Calu3 (cell line): Measurements from ENCODE around the gene FIBP. TPM values are rescaled to one million over a fixed set of nuclear protein-coding genes. Genes with fewer than 3 reads are reported as not detected.

Experiments
- BruUV-seq: library from RNA; stranded (reverse); fragments of 400-500 nt; replicated peaks from 2 replicates; lab custom pipeline; 2021; lab: Mats Ljungman, UMichigan
- CTCF ChIA-PET: fragments of 300-600 bp; sonication (Branson Sonifier 250); formaldehyde crosslinking; loops from one replicate; lab custom pipeline; 2022; ENCODE audit warnings: antibody characterized with exemption; lab: Charles Lee
- DNase-seq: peaks from one replicate; pipeline ENCODE4 v3.0.0; 2022
- H3K27ac Mint-ChIP-seq: one replicate; pipeline ENCODE4 v1.8.0; 2022; ENCODE audit warnings: mixed read lengths; ENCODE audit not compliant: unreplicated experiment
- H3K27me3 Mint-ChIP-seq: one replicate; pipeline ENCODE4 v1.8.0; 2022; ENCODE audit warnings: mixed read lengths; ENCODE audit not compliant: unreplicated experiment
- H3K36me3 Mint-ChIP-seq: one replicate; pipeline ENCODE4 v1.8.0; 2022; ENCODE audit warnings: mild to moderate bottlenecking, moderate library complexity, mixed read lengths; ENCODE audit not compliant: insufficient read depth, unreplicated experiment
- H3K4me1 Mint-ChIP-seq: one replicate; pipeline ENCODE4 v1.8.0; 2022; ENCODE audit warnings: mild to moderate bottlenecking, low read depth, mixed read lengths; ENCODE audit not compliant: unreplicated experiment
- H3K4me3 Mint-ChIP-seq: one replicate; pipeline ENCODE4 v1.8.0; 2022; ENCODE audit warnings: mild to moderate bottlenecking, low read depth, moderate library complexity, mixed read lengths; ENCODE audit not compliant: unreplicated experiment
- H3K9me3 Mint-ChIP-seq: one replicate; pipeline ENCODE4 v1.8.0; 2022; ENCODE audit warnings: low read depth, mixed read lengths; ENCODE audit not compliant: unreplicated experiment
- intact Hi-C: fragments of 100-400 bp; cut with micrococcal nuclease; formaldehyde crosslinking; loops from one replicate; pipeline ENCODE4 v1.10.0; 2022; ENCODE audit not compliant: unreplicated experiment
- total RNA-seq: library from RNA; stranded (reverse); gene quantifications from 2 replicates; pipeline ENCODE4 v1.2.3, GENCODE V29; 2022
- TF ChIP-seq, protein P1 (sequence below): fragments of 200-600 bp; IDR thresholded peaks from one replicate; pipeline ENCODE4 v1.8.0; 2022; ENCODE audit warnings: antibody characterized with exemption; ENCODE audit not compliant: unreplicated experiment

FIBP gene
- total RNA-seq, 1 experiment from 2014 or later = 75.8 TPM

DNA sequence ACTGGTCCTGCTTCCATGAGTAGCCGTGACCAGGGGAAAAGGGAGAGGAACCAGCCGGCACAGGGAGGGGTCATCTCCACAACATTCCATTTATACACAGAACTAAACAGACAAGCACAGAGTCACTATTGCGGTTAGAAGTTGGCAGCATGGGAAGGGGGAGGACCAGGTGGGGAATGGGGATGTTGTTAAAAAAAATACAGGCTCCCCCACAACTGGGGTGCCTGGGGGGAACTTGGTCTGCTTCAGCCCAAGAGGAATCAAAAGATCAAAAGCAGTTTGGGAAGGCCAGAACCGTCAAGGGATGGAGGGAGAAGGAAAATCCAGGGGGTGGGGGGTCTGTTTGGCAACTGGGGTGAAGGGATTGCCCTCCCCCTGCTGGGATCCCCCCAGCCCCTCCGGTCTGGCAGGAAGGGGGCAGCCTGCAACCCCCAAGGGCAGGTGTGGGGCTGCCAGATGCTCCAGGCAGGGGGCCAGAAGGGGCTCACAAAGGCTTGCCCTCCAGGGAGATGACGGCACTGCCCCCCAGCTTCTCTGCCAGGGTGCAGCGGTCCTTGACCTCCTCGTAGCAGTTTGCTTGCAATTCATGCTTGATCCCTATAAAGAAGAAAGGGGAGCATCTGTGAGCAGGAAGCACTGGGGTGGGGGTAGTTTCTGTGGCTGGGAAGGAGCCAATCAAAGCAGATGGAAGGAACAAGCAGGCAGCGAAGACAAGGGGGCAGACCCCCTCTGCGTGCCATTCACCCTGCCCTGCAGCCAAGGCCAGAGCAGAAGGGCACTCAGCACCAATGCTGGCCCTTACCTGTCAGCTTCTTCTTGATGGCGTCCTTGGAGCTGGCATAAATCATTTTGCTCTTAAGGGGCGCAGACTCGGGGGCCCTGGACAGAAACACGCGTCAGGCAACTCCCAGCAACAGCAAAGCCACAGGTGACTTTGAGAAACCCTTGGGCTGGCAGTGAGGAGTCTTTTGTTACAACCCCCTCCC is 33.1 kb downstream of the FIBP start:
- no peaks in the 10 kb centered on the region for H3K9me3 Mint-ChIP-seq
- peak overlapping the region; percentile 84 for H3K4me3 Mint-ChIP-seq
- H3K4me1 Mint-ChIP-seq = peaks cover 45% of the 10 kb centered on the region
- CTCF ChIA-PET = interaction anchor here (0.6 to 0.7 kb wide), 3 partner anchors 13 to 605 kb away, joined by 3 to 10 read pairs (median 5); no protein-coding TSS in a partner anchor
- H3K27ac Mint-ChIP-seq = peak overlapping the region; percentile 79
- H3K27me3 Mint-ChIP-seq = no peaks in the 10 kb centered on the region
- no peak for DNase-seq
- H3K36me3 Mint-ChIP-seq = peaks cover 100% of the 10 kb centered on the region
- intact Hi-C loops = no loop called here
- TF ChIP-seq, protein P1, sequence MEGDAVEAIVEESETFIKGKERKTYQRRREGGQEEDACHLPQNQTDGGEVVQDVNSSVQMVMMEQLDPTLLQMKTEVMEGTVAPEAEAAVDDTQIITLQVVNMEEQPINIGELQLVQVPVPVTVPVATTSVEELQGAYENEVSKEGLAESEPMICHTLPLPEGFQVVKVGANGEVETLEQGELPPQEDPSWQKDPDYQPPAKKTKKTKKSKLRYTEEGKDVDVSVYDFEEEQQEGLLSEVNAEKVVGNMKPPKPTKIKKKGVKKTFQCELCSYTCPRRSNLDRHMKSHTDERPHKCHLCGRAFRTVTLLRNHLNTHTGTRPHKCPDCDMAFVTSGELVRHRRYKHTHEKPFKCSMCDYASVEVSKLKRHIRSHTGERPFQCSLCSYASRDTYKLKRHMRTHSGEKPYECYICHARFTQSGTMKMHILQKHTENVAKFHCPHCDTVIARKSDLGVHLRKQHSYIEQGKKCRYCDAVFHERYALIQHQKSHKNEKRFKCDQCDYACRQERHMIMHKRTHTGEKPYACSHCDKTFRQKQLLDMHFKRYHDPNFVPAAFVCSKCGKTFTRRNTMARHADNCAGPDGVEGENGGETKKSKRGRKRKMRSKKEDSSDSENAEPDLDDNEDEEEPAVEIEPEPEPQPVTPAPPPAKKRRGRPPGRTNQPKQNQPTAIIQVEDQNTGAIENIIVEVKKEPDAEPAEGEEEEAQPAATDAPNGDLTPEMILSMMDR = no peak
- BruUV-seq = TSS peak; percentile 61

DNA sequence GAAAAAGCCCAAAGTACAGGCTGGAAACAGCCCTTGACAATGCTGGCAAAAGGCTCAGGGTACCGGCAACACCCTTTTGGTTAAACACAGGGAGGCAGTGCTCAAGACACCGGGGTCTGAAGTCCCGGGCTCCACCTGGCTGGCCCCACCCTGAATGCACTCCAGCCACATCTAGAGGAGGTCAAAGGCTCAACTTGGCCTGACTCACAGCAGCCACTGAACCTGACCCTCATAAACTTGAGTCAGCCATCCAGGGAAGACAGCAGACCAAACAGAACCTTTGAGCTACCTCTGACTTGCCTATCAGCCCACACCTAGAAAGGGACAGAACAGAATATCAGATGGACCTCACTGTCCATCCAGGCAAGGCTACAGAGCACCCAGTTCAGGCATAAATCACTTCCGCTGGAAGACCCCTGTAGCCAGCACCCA is 34.1 kb downstream of the FIBP start:
- CTCF ChIA-PET = interaction anchor here (0.6 kb wide), 2 partner anchors 12 to 604 kb away, joined by 5 to 10 read pairs; no protein-coding TSS in a partner anchor

DNA sequence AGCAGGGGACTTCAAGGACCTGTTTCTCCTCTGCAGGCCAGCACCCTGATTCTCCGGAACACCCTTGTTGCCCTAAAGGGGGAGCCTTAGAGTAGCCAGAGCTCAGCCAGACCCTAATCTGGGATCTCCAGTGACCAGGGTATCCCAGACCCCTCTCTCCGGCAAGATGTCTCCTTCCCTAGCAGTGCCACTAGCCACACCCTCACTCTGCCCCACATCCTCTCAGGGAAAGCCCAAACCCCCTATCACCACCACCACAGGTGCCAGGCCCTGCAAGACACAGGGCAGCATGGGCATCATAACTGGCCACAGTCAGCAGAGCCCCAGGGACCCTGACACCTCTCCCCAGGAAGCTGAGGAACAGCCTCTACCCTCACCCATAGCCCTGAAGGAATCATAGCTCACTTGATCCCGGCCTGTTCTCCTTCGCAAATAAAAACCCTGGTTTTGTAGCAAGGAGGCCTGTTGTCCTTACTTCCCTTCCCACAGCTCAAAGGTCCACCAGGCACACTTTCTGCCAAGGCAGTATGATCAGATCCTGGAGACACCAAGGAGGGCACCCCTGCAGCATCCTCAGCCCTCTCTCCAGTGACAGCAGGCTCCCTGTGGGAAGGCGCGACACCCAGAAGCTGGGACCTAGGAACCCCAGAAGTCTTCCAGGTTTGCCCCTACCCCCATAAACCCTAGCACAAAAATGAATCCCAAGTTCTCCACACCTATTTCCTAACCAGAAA is 34.9 kb downstream of the FIBP start:
- Mint-ChIP-seq H3K4me3 (no peak overlapping the region), H3K4me1 (peaks cover 33% of the 10 kb centered on the region), H3K27me3 (no peaks in the 10 kb centered on the region), H3K9me3 (no peaks in the 10 kb centered on the region), H3K27ac (peak overlapping the region; percentile 79), H3K36me3 (peaks cover 97% of the 10 kb centered on the region)
- TF ChIP-seq, protein P1 = no peak
- DNase-seq = no peak
- no TSS peak for BruUV-seq
- CTCF ChIA-PET = interaction anchor here (0.7 to 1.0 kb wide), 2 partner anchors 37 to 713 kb away, joined by 3 read pairs; partner anchors contain the start of gene CCDC85B
- intact Hi-C loops = no loop called here

More for the DNA sequence above, 34.1 kb downstream of the FIBP start:
- no TSS peak for BruUV-seq
- TF ChIP-seq, protein P1 = no peak
- Mint-ChIP-seq H3K4me1 (peaks cover 38% of the 10 kb centered on the region), H3K27me3 (no peaks in the 10 kb centered on the region), H3K36me3 (peaks cover 99% of the 10 kb centered on the region), H3K9me3 (no peaks in the 10 kb centered on the region), H3K4me3 (peak overlapping the region; percentile 84), H3K27ac (peak overlapping the region; percentile 79)
- DNase-seq = no peak
- intact Hi-C loops = no loop called here

DNA sequence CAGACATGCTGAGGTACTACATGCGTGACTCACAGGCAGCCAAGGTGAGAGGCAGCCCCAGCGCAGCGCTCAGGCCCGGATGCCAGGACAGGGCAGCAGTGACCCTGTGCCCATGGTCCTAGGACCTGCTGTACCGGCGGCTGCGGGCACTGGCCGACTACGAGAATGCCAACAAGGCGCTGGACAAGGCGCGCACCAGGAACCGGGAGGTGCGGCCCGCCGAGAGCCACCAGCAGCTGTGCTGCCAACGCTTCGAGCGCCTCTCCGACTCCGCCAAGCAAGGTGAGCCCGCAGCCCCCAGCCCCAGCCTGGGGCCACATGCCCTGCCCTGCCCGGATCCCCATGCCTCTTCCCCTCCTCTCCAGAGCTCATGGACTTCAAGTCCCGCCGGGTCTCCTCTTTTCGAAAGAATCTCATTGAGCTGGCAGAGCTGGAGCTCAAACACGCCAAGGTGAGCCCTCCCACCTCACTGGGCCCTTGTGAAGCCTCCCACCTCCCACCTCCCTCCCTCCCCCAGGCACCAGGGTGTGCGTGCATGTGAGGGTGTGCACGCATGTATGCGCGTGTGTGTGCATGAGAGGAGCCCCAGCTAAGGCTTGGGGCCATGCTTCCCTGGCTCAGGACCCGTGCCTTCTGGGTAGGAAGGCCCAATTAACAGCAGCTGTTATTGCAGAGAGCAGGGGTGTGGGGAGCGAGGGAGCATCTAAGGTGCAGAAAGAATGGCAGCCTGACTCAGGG is 35.6 kb downstream of the FIBP start:
- TF ChIP-seq, protein P1 = no peak
- intact Hi-C loops = no loop called here
- Mint-ChIP-seq H3K27ac (peak overlapping the region; percentile 79), H3K36me3 (peaks cover 93% of the 10 kb centered on the region), H3K4me3 (no peak overlapping the region), H3K27me3 (no peaks in the 10 kb centered on the region), H3K9me3 (no peaks in the 10 kb centered on the region), H3K4me1 (peaks cover 31% of the 10 kb centered on the region)
- CTCF ChIA-PET = interaction anchor here (0.6 to 1.0 kb wide), 3 partner anchors 38 to 714 kb away, joined by 3 to 4 read pairs (median 3); partner anchors contain the start of gene CCDC85B
- DNase-seq = no peak
- no TSS peak for BruUV-seq
